Mucosa of rectum (tissue), 2 donors: ENCODE results near the gene ZC3HAV1.
A peak's percentile ranks its signal among the peaks of the same experiment; 100 is the strongest.
"Not testable (repeated sequence)": the region's sequence is repeated elsewhere in the genome, so short reads cannot be mapped to it uniquely, and the experiment has no call there.

Experiments used
- H3K27ac ChIP-seq, 2 donors: one replicate each; pipeline ENCODE4 v1.7.0; 2013; ENCODE audit warnings: inconsistent platforms in 2 of 2, low read depth in 2 of 2, low read length in 2 of 2
- H3K27me3 ChIP-seq, 2 donors: one replicate each; pipeline ENCODE4 v1.7.0; 2013; ENCODE audit warnings: low read length in 2 of 2; ENCODE audit not compliant: control insufficient read depth in 2 of 2, insufficient read depth in 2 of 2
- H3K36me3 ChIP-seq, 2 donors: one replicate each; pipeline ENCODE4 v1.7.0; 2013; ENCODE audit warnings: low read length in 2 of 2; ENCODE audit not compliant: control insufficient read depth in 2 of 2, insufficient read depth in 2 of 2
- H3K4me1 ChIP-seq, 2 donors: one replicate each; pipeline ENCODE4 v1.7.0; 2013; ENCODE audit warnings: low read length in 2 of 2, mild to moderate bottlenecking in 1 of 2; ENCODE audit not compliant: control insufficient read depth in 2 of 2, insufficient read depth in 2 of 2
- H3K4me3 ChIP-seq, 2 donors: one replicate each; pipeline ENCODE4 v1.7.0; 2013; ENCODE audit warnings: low read length in 2 of 2
- H3K9ac ChIP-seq, 2 donors: one replicate each; pipeline ENCODE4 v1.7.0; 2013; ENCODE audit warnings: low read length in 2 of 2, low read depth in 1 of 2, mild to moderate bottlenecking in 1 of 2
- H3K9me3 ChIP-seq, 2 donors: one replicate each; pipeline ENCODE4 v1.7.0; 2013; ENCODE audit warnings: low read length in 2 of 2; ENCODE audit not compliant: control insufficient read depth in 2 of 2
- donor health status: healthy.
- donor health status: Normal muscosa, but diverticular disease.

ZC3HAV1 gene

DNA sequence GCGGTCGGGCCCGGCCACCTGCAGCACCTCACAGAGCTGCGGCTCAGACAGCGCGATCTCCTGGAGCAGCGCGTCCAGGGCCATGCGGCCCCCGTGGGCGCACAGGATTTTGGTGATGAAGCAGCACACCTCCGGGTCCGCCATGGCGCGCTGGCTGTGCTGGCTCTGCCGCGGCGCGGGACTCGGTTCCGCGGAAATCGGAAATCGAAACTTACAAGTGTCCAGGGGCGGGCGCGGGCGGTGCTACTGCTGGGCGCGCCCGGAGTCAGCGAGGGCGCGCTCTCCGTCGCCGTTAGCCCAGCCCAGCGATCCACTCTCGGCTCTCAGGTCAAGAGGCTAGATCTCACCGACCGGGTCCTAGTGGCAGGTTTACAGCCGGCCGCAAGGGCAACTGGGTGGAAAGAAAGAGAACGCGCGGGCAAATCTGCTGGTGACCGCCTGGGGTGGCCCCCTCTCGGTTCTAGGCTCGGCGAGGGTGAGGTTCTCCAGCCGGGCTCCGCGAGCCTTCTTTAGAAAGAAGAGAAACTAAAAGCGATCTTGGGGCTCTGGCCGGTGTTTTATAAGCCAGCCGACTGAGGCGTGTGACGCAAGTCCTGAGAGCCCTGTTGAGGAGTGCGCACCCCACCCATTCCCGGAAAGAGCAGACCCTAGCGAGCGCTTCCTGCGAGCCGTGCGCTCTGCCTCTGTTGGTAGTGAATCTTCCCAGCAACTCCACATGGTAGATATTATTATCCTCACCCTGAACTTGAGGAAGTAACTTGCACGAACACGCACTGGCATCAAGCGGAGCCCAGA lies at the start of gene ZC3HAV1:
Gene ZC3HAV1 (minus strand): TSS at position 533 of the 795 bp plus-strand sequence. CDS start 389 bp downstream, at position 144.
- H3K27me3 ChIP-seq = no peaks in the 10 kb centered on the region
- no peaks in the 10 kb centered on the region for H3K9me3 ChIP-seq
- H3K9ac ChIP-seq = peak within 1 kb of the TSS; percentile 75 to 95
- peak within 1 kb of the TSS; percentile 93 to 99 for H3K27ac ChIP-seq
- H3K36me3 ChIP-seq = no peaks in the 10 kb centered on the region
- H3K4me3 ChIP-seq = peak within 1 kb of the TSS; percentile 85 to 95
- peaks cover 9 to 11% of the 10 kb centered on the region in 2 donors for H3K4me1 ChIP-seq

DNA sequence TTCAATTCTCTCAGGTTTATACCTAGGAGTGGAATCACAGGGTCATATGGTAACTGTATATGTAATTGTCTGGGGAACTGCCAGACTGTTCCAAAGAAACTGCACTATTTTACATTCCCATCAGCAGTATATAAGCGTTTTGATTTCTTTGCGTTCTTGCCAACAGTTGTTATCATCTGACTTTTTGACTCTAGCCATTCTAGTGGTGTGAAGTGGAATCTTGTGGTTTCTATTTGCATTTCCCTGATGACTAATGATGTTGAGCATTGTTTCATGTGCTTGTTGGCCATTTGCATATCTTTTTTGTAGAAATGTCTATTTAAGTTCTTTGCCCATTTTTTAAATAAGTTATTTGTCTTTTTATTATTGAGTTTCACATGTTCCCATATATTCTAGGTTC lies 44.3 kb upstream of the ZC3HAV1 start:
- Histone ChIP-seq H3K4me3 (no peak overlapping the region), H3K4me1 (no peaks in the 10 kb centered on the region), H3K9ac (no peak overlapping the region), H3K36me3 (no peaks in the 10 kb centered on the region), H3K27ac (no peak overlapping the region), H3K9me3 (no peaks in the 10 kb centered on the region), H3K27me3 (no peaks in the 10 kb centered on the region)

DNA sequence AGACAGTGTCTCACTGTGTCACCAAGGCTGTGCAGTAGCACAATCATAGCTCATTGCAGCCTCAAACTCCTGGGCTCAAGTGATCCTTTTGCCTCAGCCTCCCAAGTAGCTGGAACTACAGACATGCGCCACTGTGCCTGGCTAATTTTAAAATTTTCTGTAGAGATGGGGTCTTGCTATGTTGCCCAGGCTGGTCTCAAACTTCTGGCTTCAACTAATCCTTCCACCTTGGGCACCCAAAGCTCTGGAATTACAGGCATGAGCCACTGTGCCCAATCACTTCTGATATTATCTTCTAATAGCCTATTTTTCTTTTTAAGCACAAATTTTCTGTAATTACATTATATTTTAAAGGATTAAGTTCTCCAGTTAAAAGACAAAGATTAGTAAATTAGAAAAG lies 42.6 kb upstream of the ZC3HAV1 start:
- no peaks in the 10 kb centered on the region for H3K4me1 ChIP-seq
- no peak overlapping the region for H3K27ac ChIP-seq
- no peaks in the 10 kb centered on the region for H3K36me3 ChIP-seq
- no peaks in the 10 kb centered on the region for H3K27me3 ChIP-seq
- no peak overlapping the region for H3K4me3 ChIP-seq
- no peaks in the 10 kb centered on the region for H3K9me3 ChIP-seq
- no peak overlapping the region for H3K9ac ChIP-seq

DNA sequence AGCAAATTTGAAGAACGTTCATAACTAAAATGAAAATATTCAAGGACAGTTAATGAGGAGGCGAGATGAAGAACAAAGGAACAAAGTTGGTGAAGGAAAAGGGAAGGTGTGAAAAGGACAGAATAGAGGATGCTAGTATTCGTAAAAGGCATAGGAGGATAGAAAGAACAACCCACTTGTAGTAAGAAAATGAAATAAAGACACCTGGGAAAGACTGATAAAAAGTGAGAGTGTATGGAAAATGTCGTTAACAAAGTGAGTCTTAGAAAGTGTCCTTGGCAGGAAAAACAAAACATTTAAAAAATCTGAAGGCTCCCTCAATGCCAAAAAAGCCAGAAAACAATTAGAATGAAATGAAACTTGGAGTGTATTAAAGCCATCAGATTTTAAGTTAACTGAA lies 29.6 kb upstream of the ZC3HAV1 start:
- Histone ChIP-seq H3K9me3 (no peaks in the 10 kb centered on the region), H3K27ac (no peak overlapping the region), H3K27me3 (no peaks in the 10 kb centered on the region), H3K4me1 (no peaks in the 10 kb centered on the region), H3K36me3 (no peaks in the 10 kb centered on the region), H3K9ac (no peak overlapping the region), H3K4me3 (no peak overlapping the region)

DNA sequence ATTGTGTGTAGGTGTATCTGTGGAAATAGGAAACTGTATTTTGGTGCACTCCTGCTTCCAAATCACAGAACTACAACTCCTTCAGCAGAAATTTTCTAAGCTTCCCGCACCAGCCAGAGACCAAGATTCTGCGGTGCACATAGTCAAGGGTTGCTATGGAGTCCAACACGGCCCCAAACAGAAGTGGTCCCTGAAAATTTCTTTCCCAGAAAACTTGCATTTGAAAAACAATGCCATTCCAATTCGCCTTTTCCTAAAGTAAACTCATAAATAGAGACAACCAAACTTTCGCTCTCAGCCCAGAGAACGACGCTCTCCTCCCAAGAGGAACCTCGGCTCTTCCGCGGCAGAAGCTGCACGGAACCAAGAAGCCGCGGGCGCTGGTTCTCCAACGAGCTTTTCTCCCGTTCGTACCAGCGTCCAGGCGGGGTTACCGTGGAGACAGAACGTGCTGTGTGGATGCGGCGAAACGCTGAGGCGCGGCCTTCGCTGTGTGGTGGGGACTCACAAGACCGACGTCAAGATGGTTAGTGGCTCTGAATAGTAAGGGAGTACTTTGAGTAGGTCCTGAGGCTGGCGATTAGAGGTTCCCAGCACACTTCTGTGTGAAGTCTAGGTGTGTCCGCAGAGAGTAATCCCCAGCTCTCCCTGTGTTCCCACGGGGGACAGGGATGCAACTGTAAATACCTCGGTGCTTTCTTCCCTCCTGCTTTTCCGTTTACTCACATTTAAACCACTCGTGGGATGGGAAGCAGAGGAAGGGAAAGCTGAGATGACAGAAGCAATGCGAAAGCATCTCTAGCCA lies 24.0 kb upstream of the ZC3HAV1 start:
- H3K4me3 ChIP-seq = peak overlapping the region; percentile 79 to 87
- H3K27me3 ChIP-seq = no peaks in the 10 kb centered on the region
- H3K36me3 ChIP-seq = no peaks in the 10 kb centered on the region
- H3K27ac ChIP-seq = peak overlapping the region in 1 of 2 donors; percentile 53
- H3K9ac ChIP-seq = peak overlapping the region; percentile 52 to 61
- peaks cover 0 to 4% of the 10 kb centered on the region in 2 donors for H3K4me1 ChIP-seq
- no peaks in the 10 kb centered on the region for H3K9me3 ChIP-seq

DNA sequence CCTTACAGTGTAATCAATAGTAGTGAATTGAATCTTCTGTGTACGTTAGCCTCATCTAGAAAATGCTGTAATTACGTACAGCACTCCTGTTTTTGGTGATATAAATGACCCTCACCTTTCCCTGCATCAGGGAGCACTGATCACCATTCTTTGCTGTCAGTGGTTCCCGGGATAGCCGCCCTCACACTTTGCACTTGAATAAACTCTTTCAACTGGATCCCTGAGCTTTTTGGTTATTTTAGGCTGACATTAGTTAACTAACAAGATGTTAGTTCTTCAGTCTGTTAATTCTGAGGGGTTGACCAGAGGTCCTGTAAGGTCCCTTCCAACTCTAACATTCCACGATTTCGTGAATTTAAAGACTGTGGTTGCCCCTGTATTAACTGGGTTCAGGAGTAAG lies 23.4 kb upstream of the ZC3HAV1 start:
- no peak overlapping the region for H3K27ac ChIP-seq
- H3K36me3 ChIP-seq = no peaks in the 10 kb centered on the region
- H3K27me3 ChIP-seq = no peaks in the 10 kb centered on the region
- peak overlapping the region; percentile 79 to 87 for H3K4me3 ChIP-seq
- H3K9ac ChIP-seq = no peak overlapping the region
- H3K4me1 ChIP-seq = peaks cover 0 to 4% of the 10 kb centered on the region in 2 donors
- no peaks in the 10 kb centered on the region for H3K9me3 ChIP-seq

DNA sequence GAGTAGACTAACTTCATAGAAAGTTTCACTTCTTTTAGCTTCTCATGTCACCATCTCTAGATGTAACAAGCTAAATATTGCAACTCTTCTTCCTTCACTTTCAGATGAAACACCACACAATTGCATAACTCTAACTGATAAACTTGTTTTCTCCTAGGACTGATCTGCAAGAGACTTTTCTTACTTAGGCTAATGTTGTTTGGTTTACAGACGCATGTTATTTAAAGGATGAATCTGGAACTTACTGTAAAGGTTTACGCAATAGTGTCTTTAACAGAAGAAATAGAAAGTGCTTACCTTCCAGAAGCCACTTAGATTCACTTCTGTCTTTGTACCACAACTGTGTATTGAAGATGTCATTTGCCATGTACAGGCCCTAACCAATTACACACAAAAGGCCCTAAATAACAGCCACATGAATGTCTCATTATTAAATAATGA lies 22.1 kb upstream of the ZC3HAV1 start:
- peaks cover 0 to 4% of the 10 kb centered on the region in 2 donors for H3K4me1 ChIP-seq
- H3K27me3 ChIP-seq = no peaks in the 10 kb centered on the region
- no peaks in the 10 kb centered on the region for H3K9me3 ChIP-seq
- no peak overlapping the region for H3K27ac ChIP-seq
- H3K4me3 ChIP-seq = no peak overlapping the region
- H3K9ac ChIP-seq = no peak overlapping the region
- no peaks in the 10 kb centered on the region for H3K36me3 ChIP-seq

DNA sequence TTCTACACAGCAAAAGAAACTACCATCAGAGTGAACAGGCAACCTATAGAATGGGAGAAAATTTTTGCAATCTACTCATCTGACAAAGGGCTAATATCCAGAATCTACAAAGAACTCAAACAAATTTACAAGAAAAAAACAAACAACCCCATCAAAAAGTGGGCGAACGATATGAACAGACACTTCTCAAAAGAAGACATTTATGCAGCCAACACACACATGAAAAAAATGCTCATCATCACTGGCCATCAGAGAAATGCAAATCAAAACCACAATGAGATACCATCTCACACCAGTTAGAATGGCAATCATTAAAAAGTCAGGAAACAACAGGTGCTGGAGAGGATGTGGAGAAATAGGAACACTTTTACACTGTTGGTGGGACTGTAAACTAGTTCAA lies 20.3 kb upstream of the ZC3HAV1 start:
- H3K9ac ChIP-seq, H3K36me3 ChIP-seq, H3K27ac ChIP-seq, H3K9me3 ChIP-seq, H3K27me3 ChIP-seq, H3K4me3 ChIP-seq: not testable (repeated sequence)
- H3K4me1 ChIP-seq = peaks cover 2 to 11% of the 10 kb centered on the region in 2 donors

DNA sequence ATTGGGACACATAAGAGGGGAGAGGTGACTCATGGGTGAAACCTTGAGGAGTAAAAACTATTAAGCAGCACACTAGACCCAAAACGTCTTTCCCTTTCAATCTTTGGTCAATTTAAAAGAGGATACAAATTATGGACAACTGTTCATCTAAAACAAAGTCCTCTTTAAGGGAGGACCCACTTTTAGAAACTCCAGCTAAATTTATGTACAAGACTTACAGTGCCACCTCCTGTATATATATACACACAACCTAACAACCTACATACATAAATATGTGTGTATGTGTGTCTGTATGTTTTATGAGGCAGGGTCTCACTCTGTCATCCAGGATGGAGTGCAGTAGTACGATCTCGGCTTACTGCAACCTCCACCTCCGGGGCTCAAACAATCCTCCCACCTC lies 18.1 kb upstream of the ZC3HAV1 start:
- Histone ChIP-seq H3K27ac (no peak overlapping the region), H3K4me1 (peaks cover 2 to 7% of the 10 kb centered on the region in 2 donors), H3K9me3 (no peaks in the 10 kb centered on the region), H3K27me3 (peaks cover 0 to 3% of the 10 kb centered on the region in 2 donors), H3K36me3 (no peaks in the 10 kb centered on the region), H3K9ac (no peak overlapping the region), H3K4me3 (no peak overlapping the region)

DNA sequence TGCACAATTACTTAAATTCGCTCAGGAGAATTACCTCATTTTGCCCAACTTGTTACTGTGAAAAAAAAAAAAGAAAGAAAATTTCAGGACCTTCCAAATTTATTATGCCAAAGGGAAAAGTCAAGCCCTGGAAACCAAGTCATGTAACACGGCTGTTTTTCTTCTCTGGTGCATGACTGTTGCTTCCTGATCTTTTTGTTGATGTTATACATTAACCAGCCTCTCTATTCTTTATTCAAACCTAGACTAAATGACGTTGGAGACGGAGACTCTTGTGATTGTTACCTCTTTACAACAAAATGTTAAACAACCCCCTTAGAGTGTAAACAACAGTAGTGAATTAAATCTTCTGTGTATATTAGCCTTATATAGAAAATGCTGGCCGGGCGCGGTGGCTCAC lies 16.1 kb upstream of the ZC3HAV1 start:
- Histone ChIP-seq H3K4me3 (no peak overlapping the region), H3K9me3 (no peaks in the 10 kb centered on the region), H3K9ac (no peak overlapping the region), H3K27me3 (peaks cover 0 to 3% of the 10 kb centered on the region in 2 donors), H3K36me3 (no peaks in the 10 kb centered on the region), H3K4me1 (peaks cover 2 to 7% of the 10 kb centered on the region in 2 donors), H3K27ac (no peak overlapping the region)
